Liver (tissue), 9 donors: Measurements from ENCODE around the gene FCGR3A. TPM values are rescaled to one million over a fixed set of nuclear protein-coding genes. Genes with fewer than 3 reads are reported as not detected.
A peak's percentile ranks its signal among the peaks of the same experiment; 100 is the strongest.
"Not testable (repeated sequence)": the region's sequence is repeated elsewhere in the genome, so short reads cannot be mapped to it uniquely, and the experiment has no call there.

Source experiments
- DNase-seq: peaks from one replicate; pipeline ENCODE4 v3.0.0-alpha.2; 2017; ENCODE audit warnings: low spot score
- H3K27ac ChIP-seq, 2 donors: one replicate each; pipeline ENCODE4 v1.7.0; 2013; ENCODE audit warnings: inconsistent platforms in 2 of 2, low read length in 2 of 2, control low read depth in 1 of 2, low read depth in 1 of 2, mild to moderate bottlenecking in 1 of 2
- H3K27me3 ChIP-seq, 4 donors: one replicate each; pipeline versions ENCODE4 v1.6.1 to v1.7.0; 2013; ENCODE audit warnings: low read length in 3 of 4, inconsistent platforms in 1 of 4, mild to moderate bottlenecking in 1 of 4, moderate library complexity in 1 of 4; ENCODE audit not compliant: control insufficient read depth in 4 of 4, insufficient read depth in 4 of 4
- H3K36me3 ChIP-seq, 4 donors: one replicate each; pipeline versions ENCODE4 v1.6.1 to v1.7.0; 2013; ENCODE audit warnings: low read length in 3 of 4, mild to moderate bottlenecking in 3 of 4, low read depth in 1 of 4, moderate library complexity in 1 of 4; ENCODE audit not compliant: control insufficient read depth in 4 of 4, insufficient read depth in 3 of 4
- H3K4me1 ChIP-seq, 4 donors: one replicate each; pipeline versions ENCODE4 v1.6.1 to v1.7.0; 2013; ENCODE audit warnings: low read length in 3 of 4, mild to moderate bottlenecking in 3 of 4, moderate library complexity in 1 of 4; ENCODE audit not compliant: control insufficient read depth in 4 of 4, insufficient read depth in 4 of 4
- H3K4me3 ChIP-seq, 3 donors: one replicate each; pipeline versions ENCODE4 v1.6.1 to v1.7.0; 2013; ENCODE audit warnings: low read length in 3 of 3, control low read depth in 1 of 3, low read depth in 1 of 3, mild to moderate bottlenecking in 1 of 3
- H3K9ac ChIP-seq, 2 donors: one replicate each; pipeline ENCODE4 v1.7.0; 2013; ENCODE audit warnings: low read length in 2 of 2, mild to moderate bottlenecking in 2 of 2, moderate library complexity in 2 of 2, control low read depth in 1 of 2, low read depth in 1 of 2
- H3K9me3 ChIP-seq, 4 donors: one replicate each; pipeline versions ENCODE4 v1.6.1 to v1.7.0; 2013; ENCODE audit warnings: low read length in 3 of 4; ENCODE audit not compliant: control insufficient read depth in 4 of 4
- EGR1 ChIP-seq, 2 donors: IDR thresholded peaks; 2 replicates each; pipeline ENCODE4 v1.6.1; 2016 to 2018; ENCODE audit warnings: antibody characterized with exemption in 2 of 2, low read depth in 2 of 2
- FOXA1 ChIP-seq: IDR thresholded peaks from 2 replicates; pipeline ENCODE4 v1.6.1; 2016; ENCODE audit warnings: antibody characterized with exemption
- FOXA2 ChIP-seq: IDR thresholded peaks from 2 replicates; pipeline ENCODE4 v1.6.1; 2016; ENCODE audit warnings: antibody characterized with exemption
- GABPA ChIP-seq, 2 donors: IDR thresholded peaks in 1 of 2; conservative IDR thresholded peaks in 1 of 2; 2 replicates each; pipeline ENCODE4 v1.6.1; 2016; ENCODE audit warnings: antibody characterized with exemption in 2 of 2, mild to moderate bottlenecking in 1 of 2, moderate library complexity in 1 of 2
- HNF4A ChIP-seq, 2 donors: conservative IDR thresholded peaks; 2 replicates each; pipeline ENCODE4 v1.6.1; 2016; ENCODE audit warnings: antibody characterized with exemption in 2 of 2, mild to moderate bottlenecking in 2 of 2
- HNF4G ChIP-seq: IDR thresholded peaks from 2 replicates; pipeline ENCODE4 v1.6.1; 2016; ENCODE audit warnings: antibody characterized with exemption
- JUND ChIP-seq, 2 donors: IDR thresholded peaks; 2 replicates each; pipeline ENCODE4 v1.6.1; 2016; ENCODE audit warnings: antibody characterized with exemption in 2 of 2
- NR2F2 ChIP-seq: IDR thresholded peaks from 2 replicates; pipeline ENCODE4 v1.6.1; 2016; ENCODE audit warnings: antibody characterized with exemption
- RAD21 ChIP-seq, 2 donors: IDR thresholded peaks; 2 replicates each; pipeline ENCODE4 v1.6.1; 2016; ENCODE audit warnings: antibody characterized with exemption in 2 of 2, mild to moderate bottlenecking in 2 of 2
- RXRA ChIP-seq, 2 donors: IDR thresholded peaks; 2 replicates each; pipeline ENCODE4 v1.6.1; 2017 to 2018; ENCODE audit warnings: antibody characterized with exemption in 2 of 2, mild to moderate bottlenecking in 1 of 2
- SP1 ChIP-seq: IDR thresholded peaks from 2 replicates; pipeline ENCODE4 v1.6.1; 2018; ENCODE audit warnings: antibody characterized with exemption, mild to moderate bottlenecking
- TAF1 ChIP-seq: conservative IDR thresholded peaks from 2 replicates; pipeline ENCODE4 v1.6.1; 2016; ENCODE audit warnings: antibody characterized with exemption, mild to moderate bottlenecking
- YY1 ChIP-seq: IDR thresholded peaks from 2 replicates; pipeline ENCODE4 v1.6.1; 2016; ENCODE audit warnings: antibody characterized with exemption, mild to moderate bottlenecking
- WGBS: extraction: QIAGEN DNeasy Blood & Tissue Kit; methylation state at CpG from one replicate; pipeline ENCODE4 v1.1.7; 2013; 5-methylcytosine and 5-hydroxymethylcytosine counted together
- polyA plus RNA-seq, 2 donors: library from polyadenylated mRNA; stranded (reverse) in 1 of 2; unstranded in 1 of 2; fragments of 200-250 nt in 1 of 2; fragments of >200 nt in 1 of 2; fragmentation: Nextera tagmentation in 1 of 2; extraction: Ambion mirVana in 1 of 2; gene quantifications; one replicate each; pipeline versions ENCODE4 v1.2.1 to v1.2.3, GENCODE V29; 2013 to 2015
- total RNA-seq, 2 donors: library from RNA; depleted of rRNA; stranded (reverse); fragments of >200 nt; gene quantifications; one replicate each; pipeline ENCODE4 v1.2.3, GENCODE V29; 2014
- TF ChIP-seq, protein P1 (sequence below): fragments of 150-350 bp; IDR thresholded peaks from 2 replicates; pipeline ENCODE4 v1.5.1; 2017; ENCODE audit warnings: improper control_type of control experiment, low read depth, low read length; ENCODE audit not compliant: missing input control
- TF ChIP-seq, protein P2 (sequence below): IDR thresholded peaks from 2 replicates; pipeline ENCODE4 v1.6.1; 2016; ENCODE audit warnings: antibody characterized with exemption
- TF ChIP-seq, protein P3 (sequence below): IDR thresholded peaks from 2 replicates; pipeline ENCODE4 v1.6.1; 2016; ENCODE audit warnings: antibody characterized with exemption
- TF ChIP-seq, protein P4 (sequence below): IDR thresholded peaks from 2 replicates; pipeline ENCODE4 v1.6.1; 2016; ENCODE audit warnings: antibody characterized with exemption, mild to moderate bottlenecking
- TF ChIP-seq, protein P5 (sequence below): IDR thresholded peaks from 2 replicates; pipeline ENCODE4 v1.6.1; 2016; ENCODE audit warnings: antibody characterized with exemption
- donor health status: healthy.
- donor health status: healthy.
- donor health status: healthy.
- donor health status: healthy.
- donor health status: healthy.

The FCGR3A gene
- total and polyA plus RNA-seq, 4 donors: 9.8 to 70.1 (median 49.2) TPM

DNA sequence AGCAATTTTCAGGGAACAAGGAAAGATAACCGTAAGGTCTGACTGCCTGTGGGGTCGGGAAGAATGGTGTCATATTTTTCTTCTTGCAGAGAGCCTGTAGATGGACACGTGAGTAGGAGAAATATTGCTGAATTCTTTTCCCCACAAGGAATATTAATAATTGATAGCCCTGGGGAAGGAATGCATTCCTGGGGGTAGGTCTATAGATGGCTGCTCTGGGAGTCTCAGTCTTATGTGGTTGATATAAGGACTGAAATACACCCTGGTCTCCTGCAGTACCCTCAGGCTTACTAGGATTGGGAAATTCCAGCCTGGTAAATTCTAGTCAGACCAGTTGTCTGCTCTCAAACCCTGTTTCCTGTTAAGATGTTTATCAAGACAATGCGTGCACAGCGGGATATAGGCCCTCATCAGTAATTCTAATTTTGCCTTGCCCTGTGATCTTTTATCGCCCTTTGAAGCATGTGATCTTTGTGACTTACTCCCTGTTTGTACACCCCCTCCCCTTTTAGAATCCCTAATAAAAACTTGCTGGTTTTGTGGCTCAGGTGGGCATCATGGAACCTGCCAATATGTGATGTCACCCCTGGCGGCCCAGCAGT is 12.4 kb downstream of the FCGR3A start:
- H3K4me1 ChIP-seq, H3K27me3 ChIP-seq, H3K9ac ChIP-seq, H3K4me3 ChIP-seq, DNase-seq, H3K9me3 ChIP-seq, H3K27ac ChIP-seq, H3K36me3 ChIP-seq: not testable (repeated sequence)
- WGBS: 86% methylated on average over 7 of the region's 7 CpGs

DNA sequence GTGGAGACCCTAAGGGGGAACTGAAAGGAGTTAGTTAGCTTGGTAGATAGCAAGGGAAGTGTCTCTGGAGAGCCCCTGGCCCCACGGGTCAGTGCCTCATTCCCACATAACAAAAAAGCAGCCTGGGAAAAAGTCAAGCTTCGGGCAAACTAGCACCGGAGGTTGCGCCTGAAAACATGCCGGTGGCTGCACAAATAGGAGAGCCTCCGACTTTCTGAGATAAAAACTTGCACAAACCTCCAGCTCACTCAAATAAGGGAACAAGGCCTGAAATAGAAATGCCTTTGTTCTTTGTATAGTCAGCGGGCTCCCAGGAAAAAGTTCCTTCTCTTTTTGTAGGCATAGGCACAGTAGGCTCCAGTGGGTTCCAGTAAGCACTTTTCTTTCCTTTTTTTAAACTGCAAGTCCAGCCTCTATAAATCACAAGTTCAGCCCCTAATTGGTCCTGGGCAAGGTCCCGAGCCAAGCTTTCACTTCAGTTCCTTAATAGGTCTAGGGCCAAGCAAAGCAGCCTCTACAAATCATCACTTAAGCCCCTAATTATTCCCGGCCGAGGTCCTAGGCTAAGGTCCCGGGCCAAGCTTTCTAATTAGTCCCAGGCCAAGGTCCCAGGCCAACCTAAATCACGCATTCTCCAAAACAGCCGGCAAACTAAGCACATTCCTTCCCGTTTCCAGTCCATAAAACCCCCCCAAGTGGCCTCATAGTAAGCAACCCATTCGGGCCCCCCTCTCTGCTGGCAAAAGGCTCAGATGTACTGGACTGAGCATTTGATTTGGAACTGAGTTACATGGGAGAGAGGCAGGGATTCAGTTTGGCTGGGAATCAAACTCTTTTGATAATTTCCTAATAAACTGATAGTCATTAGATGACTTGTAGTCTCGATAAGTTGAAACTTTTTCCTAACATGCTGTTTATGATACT is 16.7 kb downstream of the FCGR3A start:
- not testable (repeated sequence) for H3K36me3 ChIP-seq, H3K27me3 ChIP-seq, DNase-seq, H3K9ac ChIP-seq, H3K4me3 ChIP-seq, H3K4me1 ChIP-seq, H3K9me3 ChIP-seq
- 65% methylated on average over 16 of the region's 16 CpGs for WGBS
- peak overlapping the region; percentile 17 to 25 for H3K27ac ChIP-seq

DNA sequence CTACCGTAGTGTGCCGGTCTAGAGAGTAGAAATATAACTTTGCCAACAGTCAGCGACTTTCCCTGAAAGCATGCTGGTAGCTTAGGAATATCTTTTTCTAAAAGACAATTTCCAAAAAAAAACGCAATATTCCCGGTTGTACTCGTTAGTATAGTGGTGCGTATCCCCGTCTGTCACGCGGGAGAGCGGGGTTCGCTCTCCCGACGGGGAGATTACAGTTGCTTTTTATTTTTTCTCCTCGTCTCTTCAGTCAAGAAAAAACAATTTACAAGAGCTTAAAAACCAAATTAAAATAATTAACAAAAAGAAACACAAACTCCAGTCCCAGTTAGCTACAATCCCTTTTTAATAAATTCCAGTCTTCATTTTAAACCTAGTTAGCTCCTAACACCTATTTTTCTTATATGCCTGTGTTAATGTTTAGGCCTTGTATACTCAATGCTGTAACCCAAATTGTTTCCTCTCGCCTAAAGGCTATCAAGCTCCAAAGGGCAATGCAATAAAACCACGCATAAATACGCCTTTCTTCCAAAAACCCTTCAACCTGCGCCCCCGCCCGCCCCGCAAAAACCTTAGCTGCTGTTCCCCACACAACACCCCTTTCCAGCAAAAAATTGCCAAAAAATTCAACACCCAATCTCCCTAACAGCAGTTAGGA is 17.5 kb downstream of the FCGR3A start:
- 84% methylated on average over 22 of the region's 22 CpGs for WGBS
- H3K4me1 ChIP-seq: peaks cover 0 to 2% (median 0%) of the 10 kb centered on the region in 4 donors
- H3K4me3 ChIP-seq: no peak overlapping the region
- no peaks in the 10 kb centered on the region for H3K9me3 ChIP-seq
- no peak for DNase-seq
- H3K27me3 ChIP-seq: no peaks in the 10 kb centered on the region
- no peak overlapping the region for H3K9ac ChIP-seq
- H3K36me3 ChIP-seq: no peaks in the 10 kb centered on the region
- TF ChIP-seq TAF1 (no peak), YY1 (no peak), RXRA (IDR thresholded peaks at IDR 0.05) (no peak), NR2F2 (no peak), RAD21 (IDR thresholded peaks at IDR 0.05) (no peak), FOXA2 (no peak), HNF4G (no peak), FOXA1 (no peak), SP1 (no peak), HNF4A (conservative IDR thresholded peaks at IDR 0.05) (no peak), JUND (IDR thresholded peaks at IDR 0.05) (no peak), EGR1 (IDR thresholded peaks at IDR 0.05; ENCODE audit: low read depth in 2 of 2) (no peak), GABPA (IDR thresholded peaks at IDR 0.05 in 1 of 2, conservative IDR thresholded peaks at IDR 0.05 in 1 of 2) (no peak)
- TF ChIP-seq, protein P1, sequence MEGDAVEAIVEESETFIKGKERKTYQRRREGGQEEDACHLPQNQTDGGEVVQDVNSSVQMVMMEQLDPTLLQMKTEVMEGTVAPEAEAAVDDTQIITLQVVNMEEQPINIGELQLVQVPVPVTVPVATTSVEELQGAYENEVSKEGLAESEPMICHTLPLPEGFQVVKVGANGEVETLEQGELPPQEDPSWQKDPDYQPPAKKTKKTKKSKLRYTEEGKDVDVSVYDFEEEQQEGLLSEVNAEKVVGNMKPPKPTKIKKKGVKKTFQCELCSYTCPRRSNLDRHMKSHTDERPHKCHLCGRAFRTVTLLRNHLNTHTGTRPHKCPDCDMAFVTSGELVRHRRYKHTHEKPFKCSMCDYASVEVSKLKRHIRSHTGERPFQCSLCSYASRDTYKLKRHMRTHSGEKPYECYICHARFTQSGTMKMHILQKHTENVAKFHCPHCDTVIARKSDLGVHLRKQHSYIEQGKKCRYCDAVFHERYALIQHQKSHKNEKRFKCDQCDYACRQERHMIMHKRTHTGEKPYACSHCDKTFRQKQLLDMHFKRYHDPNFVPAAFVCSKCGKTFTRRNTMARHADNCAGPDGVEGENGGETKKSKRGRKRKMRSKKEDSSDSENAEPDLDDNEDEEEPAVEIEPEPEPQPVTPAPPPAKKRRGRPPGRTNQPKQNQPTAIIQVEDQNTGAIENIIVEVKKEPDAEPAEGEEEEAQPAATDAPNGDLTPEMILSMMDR: no peak
- TF ChIP-seq, protein P2, sequence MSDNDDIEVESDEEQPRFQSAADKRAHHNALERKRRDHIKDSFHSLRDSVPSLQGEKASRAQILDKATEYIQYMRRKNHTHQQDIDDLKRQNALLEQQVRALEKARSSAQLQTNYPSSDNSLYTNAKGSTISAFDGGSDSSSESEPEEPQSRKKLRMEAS: no peak
- TF ChIP-seq, protein P3, sequence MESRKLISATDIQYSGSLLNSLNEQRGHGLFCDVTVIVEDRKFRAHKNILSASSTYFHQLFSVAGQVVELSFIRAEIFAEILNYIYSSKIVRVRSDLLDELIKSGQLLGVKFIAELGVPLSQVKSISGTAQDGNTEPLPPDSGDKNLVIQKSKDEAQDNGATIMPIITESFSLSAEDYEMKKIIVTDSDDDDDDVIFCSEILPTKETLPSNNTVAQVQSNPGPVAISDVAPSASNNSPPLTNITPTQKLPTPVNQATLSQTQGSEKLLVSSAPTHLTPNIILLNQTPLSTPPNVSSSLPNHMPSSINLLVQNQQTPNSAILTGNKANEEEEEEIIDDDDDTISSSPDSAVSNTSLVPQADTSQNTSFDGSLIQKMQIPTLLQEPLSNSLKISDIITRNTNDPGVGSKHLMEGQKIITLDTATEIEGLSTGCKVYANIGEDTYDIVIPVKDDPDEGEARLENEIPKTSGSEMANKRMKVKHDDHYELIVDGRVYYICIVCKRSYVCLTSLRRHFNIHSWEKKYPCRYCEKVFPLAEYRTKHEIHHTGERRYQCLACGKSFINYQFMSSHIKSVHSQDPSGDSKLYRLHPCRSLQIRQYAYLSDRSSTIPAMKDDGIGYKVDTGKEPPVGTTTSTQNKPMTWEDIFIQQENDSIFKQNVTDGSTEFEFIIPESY: no peak
- TF ChIP-seq, protein P4, sequence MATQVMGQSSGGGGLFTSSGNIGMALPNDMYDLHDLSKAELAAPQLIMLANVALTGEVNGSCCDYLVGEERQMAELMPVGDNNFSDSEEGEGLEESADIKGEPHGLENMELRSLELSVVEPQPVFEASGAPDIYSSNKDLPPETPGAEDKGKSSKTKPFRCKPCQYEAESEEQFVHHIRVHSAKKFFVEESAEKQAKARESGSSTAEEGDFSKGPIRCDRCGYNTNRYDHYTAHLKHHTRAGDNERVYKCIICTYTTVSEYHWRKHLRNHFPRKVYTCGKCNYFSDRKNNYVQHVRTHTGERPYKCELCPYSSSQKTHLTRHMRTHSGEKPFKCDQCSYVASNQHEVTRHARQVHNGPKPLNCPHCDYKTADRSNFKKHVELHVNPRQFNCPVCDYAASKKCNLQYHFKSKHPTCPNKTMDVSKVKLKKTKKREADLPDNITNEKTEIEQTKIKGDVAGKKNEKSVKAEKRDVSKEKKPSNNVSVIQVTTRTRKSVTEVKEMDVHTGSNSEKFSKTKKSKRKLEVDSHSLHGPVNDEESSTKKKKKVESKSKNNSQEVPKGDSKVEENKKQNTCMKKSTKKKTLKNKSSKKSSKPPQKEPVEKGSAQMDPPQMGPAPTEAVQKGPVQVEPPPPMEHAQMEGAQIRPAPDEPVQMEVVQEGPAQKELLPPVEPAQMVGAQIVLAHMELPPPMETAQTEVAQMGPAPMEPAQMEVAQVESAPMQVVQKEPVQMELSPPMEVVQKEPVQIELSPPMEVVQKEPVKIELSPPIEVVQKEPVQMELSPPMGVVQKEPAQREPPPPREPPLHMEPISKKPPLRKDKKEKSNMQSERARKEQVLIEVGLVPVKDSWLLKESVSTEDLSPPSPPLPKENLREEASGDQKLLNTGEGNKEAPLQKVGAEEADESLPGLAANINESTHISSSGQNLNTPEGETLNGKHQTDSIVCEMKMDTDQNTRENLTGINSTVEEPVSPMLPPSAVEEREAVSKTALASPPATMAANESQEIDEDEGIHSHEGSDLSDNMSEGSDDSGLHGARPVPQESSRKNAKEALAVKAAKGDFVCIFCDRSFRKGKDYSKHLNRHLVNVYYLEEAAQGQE: no peak
- TF ChIP-seq, protein P5, sequence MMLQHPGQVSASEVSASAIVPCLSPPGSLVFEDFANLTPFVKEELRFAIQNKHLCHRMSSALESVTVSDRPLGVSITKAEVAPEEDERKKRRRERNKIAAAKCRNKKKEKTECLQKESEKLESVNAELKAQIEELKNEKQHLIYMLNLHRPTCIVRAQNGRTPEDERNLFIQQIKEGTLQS: no peak
- peak overlapping the region in 1 of 2 donors; percentile 17 for H3K27ac ChIP-seq
